GM12872 (cell line): Measurements from ENCODE around the gene UFD1.

ENCODE experiments used
- CTCF ChIP-seq: IDR thresholded peaks from 3 replicates; pipeline ENCODE4 v1.5.1; 2011; ENCODE audit warnings: low read depth, mild to moderate bottlenecking, low read length, moderate library complexity; ENCODE audit not compliant: insufficient read depth

UFD1 gene

GRCh38 chr22:19420321-19420720 lies 58.7 kb downstream of the UFD1 start:
- no peak for TF ChIP-seq CTCF

- no peak for TF ChIP-seq CTCF
Measured at GRCh38 chr22:19419464-19420178, 59.4 kb downstream of the UFD1 start.

- no peak for TF ChIP-seq CTCF
Measured at GRCh38 chr22:19419086-19419463, 59.9 kb downstream of the UFD1 start.

GRCh38 chr22:19412923-19413322 lies 66.1 kb downstream of the UFD1 start:
- no peak for TF ChIP-seq CTCF

- no peak for TF ChIP-seq CTCF
Measured at GRCh38 chr22:19412478-19412877, 66.5 kb downstream of the UFD1 start.

GRCh38 chr22:19411690-19412045 lies 67.3 kb downstream of the UFD1 start:
- no peak for TF ChIP-seq CTCF

GRCh38 chr22:19410941-19411689 lies 67.9 kb downstream of the UFD1 start:
- no peak for TF ChIP-seq CTCF
